GM13977 (cell line): ENCODE data around the gene SCARB1.
"Not testable (repeated sequence)": the region's sequence is repeated elsewhere in the genome, so short reads cannot be mapped to it uniquely, and the experiment has no call there.

Experiments used
- DNase-seq: peaks from one replicate; pipeline ENCODE4 v3.0.0; 2012; ENCODE audit warnings: low spot score
- in situ Hi-C: fragments of 300-500 bp; cut with MboI; formaldehyde crosslinking; loops from one replicate; pipeline ENCODE4 v1.12.0; 2022; ENCODE audit warnings: low sequenced_read_pairs, low pct_unique_long_range_greater_than_20kb, mixed read lengths, inconsistent platforms; ENCODE audit not compliant: unreplicated experiment
- TF ChIP-seq, protein P1 (sequence below): IDR thresholded peaks from 2 replicates; pipeline ENCODE4 v1.5.1; 2012; ENCODE audit warnings: mild to moderate bottlenecking, control low read depth; ENCODE audit not compliant: insufficient read depth; ENCODE audit errors: extremely low read depth, missing control alignments

SCARB1 gene

DNA sequence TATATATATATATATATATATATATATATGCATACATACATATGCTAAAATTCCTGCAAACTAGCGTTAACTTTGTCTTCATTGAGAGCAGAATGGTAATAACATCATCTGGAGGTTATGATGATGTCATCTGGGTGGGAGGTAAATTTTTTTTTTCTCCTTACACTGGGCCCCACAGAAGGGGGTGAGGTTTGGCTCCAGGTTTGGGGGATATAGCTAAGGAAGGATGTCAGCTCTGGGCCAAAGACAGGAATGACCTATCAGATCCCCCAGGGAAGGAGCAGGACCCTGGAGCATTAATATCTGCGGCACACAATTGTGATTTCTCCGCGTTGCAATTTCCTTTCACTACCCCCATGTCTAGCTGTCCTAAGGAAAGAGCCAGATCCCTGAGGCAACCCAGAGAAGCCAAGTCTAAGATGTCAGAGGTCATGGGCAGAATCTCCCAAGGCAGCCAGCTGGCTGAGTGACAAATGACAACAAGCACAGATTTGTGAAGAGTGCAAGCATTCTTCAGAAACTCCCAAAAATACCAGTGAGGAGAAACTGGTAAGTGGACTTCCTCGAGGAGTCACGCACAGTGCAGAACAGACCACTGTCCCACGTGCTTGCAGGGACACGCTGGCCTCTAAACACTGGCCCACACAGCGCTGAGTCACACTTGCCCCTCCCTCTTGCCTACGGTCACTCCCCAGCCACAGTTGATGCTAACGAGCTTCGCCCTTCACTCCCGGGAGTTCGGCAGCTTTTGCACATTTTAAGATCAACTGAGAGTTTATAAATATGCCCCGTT lies 40.8 kb upstream of the SCARB1 start:
- in situ Hi-C loops: no loop called here
- DNase-seq: no peak
- TF ChIP-seq, protein P1, sequence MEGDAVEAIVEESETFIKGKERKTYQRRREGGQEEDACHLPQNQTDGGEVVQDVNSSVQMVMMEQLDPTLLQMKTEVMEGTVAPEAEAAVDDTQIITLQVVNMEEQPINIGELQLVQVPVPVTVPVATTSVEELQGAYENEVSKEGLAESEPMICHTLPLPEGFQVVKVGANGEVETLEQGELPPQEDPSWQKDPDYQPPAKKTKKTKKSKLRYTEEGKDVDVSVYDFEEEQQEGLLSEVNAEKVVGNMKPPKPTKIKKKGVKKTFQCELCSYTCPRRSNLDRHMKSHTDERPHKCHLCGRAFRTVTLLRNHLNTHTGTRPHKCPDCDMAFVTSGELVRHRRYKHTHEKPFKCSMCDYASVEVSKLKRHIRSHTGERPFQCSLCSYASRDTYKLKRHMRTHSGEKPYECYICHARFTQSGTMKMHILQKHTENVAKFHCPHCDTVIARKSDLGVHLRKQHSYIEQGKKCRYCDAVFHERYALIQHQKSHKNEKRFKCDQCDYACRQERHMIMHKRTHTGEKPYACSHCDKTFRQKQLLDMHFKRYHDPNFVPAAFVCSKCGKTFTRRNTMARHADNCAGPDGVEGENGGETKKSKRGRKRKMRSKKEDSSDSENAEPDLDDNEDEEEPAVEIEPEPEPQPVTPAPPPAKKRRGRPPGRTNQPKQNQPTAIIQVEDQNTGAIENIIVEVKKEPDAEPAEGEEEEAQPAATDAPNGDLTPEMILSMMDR: no peak

DNA sequence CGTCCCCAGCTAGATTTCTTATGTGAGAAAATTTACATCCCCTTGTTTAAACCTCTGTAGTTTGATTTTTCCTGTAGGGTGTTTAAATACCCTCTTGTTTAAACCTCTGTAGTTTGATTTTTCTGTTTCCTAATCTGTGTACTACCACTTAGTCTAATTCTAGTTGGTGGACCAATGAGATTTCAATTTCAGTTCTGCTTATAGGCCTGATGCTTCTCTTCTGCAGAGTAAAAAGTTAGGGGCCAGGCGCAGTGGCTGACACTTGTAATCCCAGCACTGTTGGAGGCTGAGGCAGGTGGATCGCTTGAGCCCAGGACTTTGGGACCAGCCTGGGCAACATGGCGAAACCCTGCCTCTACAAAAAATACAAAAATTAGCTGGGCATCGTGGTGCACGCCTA lies 39.3 kb upstream of the SCARB1 start:
- DNase-seq: no peak
- TF ChIP-seq, protein P1: no peak
- in situ Hi-C loops: no loop called here

DNA sequence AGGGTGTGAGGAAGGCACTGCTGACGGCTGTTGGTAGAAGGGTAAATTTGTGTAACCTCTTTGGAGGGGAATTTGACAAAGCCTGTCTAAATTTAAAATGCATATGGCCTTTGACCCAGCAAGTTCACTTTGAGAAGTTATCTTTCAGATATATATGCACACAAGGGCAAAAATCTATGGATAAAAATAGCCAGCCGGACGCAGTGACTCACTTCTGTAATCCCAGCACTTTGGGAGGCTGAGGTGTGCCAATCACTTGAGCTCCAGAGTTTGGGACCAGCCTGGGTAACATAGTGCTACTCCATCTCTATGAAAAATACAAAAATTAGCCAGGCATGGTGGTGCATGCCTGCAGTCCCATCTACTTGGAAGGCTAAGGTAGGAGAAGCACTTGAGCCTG lies 37.3 kb upstream of the SCARB1 start:
- TF ChIP-seq, protein P1: no peak
- in situ Hi-C loops: no loop called here
- no peak for DNase-seq

DNA sequence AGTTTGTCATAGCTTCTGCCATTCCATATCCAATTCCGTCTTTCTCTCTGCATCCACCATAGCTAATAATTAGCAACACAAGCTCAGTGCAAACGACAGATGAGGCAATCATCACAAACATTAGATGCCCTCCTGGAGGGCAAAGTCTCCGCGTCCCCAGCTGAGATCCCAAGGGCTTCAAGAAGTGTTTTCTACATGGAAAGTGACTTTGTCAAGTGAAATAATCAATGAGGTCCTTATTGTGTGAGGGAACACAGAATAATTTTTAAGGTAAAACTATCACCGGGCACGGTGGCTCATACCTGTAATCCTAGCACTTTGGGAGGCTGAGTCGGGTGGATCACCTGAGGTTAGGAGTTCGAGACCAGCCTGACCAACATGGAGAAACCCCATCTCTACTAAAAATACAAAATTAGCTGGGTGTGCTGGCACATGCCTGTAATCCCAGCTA lies 36.7 kb upstream of the SCARB1 start:
- DNase-seq, in situ Hi-C loops: not testable (repeated sequence)

DNA sequence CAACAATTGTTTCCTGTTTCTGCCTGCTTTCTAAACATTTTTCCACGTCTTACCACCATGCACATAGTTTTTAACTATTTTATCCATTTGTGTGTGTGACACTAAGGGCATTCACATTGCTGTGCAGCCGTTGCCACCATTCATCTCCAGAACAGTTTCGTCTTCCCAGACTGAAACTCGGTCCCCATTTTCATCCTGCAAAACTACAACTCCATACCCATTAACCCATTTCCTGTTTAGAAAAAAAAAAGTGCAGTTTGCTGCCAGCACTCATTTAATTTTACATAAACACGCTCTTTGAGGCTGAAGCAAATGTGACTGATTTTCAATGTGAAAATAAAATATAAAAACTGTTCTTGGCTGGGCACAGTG lies 35.2 kb upstream of the SCARB1 start:
- in situ Hi-C loops: no loop called here
- no peak for DNase-seq
- TF ChIP-seq, protein P1: no peak

DNA sequence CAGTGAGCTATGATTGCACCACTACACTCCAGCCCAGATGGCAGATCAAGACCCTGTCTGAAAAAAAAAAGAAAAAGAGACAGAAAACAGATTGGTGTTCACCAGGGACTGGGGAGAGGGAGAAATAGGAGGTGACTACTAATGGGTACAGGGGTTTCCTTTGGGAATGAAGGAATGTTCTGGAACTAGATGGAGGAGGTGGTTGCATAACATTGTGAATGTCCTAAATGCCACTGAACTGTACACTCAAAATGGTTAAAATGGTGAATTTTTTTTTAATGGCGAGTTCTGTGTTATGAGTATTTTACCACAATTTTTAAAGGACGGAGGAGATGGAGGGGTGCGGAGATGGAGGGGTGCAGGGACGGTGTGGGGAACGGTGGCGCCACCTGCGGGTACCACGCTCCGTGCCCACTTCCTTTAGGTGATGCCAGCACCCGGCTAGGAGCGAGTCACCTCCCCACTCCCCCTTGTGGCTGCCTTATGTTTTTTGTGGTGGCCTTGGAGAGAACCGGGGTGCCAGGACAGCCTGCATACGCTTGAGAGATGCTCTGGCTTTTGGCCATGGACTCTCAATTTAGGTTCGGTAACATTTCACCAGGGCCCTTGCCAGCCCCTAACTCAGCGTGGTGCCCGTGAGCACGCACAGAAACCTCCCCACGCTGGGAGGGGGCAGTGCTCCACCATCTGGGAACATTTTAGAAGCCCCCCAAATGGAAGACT lies 34.7 kb upstream of the SCARB1 start:
- peak; percentile 50 for DNase-seq
- in situ Hi-C loops: no loop called here
- TF ChIP-seq, protein P1: peak; percentile 82

DNA sequence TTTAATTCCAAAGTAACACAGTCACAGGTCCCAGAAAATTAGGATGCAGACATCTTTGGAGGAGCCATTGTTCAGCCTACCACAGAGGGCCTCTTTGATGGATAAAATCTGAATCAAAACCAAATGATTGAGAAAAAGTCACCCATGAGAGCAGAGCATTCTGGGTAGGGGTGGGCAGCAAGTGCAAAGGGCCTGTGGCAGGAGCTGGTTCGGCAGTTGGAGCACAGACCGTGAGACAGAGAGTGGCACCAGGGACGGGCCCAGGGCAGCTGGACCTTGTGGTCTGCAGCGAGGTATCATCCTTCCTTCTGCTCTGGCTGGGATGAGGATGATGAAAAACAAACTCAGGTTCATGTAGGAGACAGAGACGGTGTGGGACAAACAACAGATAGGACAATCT lies 32.8 kb upstream of the SCARB1 start:
- no peak for DNase-seq
- in situ Hi-C loops: no loop called here

More for the DNA sequence above, 32.8 kb upstream of the SCARB1 start:
- TF ChIP-seq, protein P1: no peak
